Measurements from ENCODE around the gene RPS26.
A peak's percentile ranks its signal among the peaks of the same experiment; 100 is the strongest.

DNA sequence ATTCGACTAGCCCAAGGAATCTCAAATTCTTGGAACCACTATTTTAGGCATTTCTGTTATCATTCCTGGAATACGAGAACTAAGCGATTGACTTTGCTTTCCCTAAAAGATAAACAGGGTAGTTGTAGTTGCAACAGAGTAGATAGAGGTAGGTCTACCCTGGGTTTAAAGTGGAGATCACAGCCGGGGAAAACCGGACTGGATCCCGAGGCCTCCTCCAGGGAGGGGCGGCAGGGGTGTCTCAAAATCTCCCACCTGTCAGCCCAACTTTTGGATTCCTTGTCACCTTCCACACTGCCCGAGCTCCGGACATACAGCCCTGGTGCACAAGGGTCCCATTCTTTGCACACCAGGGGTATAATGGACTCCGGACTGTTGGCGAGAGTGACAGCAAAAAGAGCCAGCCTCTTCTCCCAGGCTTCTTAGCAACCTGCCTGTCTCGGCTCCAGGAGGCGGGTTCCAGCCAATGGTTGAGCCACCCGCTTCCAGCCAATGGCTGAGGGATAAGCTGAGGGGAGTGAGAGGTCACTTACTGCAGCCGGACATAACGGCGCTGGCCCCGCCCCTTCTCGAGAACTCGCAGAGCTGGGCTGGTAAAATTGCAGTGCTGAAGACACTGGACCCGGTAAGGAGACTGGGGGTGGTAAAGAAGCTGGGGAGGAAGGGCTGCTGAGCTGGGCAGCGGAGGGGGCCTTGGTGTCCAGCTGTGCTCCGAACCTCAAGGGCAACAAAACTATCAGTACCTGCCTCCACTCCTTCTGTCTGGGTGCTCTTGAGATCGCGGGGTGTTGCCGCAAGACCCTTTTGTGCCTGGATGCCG lies 44.8 kb upstream of the RPS26 start, which contains the start of gene SUOX:
- peak in 2 of 4 donors; percentile 29 to 61 for TF ChIP-seq POLR2A (IDR thresholded peaks at IDR 0.05)
- TF ChIP-seq, protein P1, sequence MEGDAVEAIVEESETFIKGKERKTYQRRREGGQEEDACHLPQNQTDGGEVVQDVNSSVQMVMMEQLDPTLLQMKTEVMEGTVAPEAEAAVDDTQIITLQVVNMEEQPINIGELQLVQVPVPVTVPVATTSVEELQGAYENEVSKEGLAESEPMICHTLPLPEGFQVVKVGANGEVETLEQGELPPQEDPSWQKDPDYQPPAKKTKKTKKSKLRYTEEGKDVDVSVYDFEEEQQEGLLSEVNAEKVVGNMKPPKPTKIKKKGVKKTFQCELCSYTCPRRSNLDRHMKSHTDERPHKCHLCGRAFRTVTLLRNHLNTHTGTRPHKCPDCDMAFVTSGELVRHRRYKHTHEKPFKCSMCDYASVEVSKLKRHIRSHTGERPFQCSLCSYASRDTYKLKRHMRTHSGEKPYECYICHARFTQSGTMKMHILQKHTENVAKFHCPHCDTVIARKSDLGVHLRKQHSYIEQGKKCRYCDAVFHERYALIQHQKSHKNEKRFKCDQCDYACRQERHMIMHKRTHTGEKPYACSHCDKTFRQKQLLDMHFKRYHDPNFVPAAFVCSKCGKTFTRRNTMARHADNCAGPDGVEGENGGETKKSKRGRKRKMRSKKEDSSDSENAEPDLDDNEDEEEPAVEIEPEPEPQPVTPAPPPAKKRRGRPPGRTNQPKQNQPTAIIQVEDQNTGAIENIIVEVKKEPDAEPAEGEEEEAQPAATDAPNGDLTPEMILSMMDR (IDR thresholded peaks at IDR 0.05) = peak in 2 of 6 experiments; percentile 4 to 5

All from esophagus squamous epithelium (tissue), 4 donors.